MCF 10A (cell line): ENCODE data around the gene MED14. TPM values are rescaled to one million over a fixed set of nuclear protein-coding genes. Genes with fewer than 3 reads are reported as not detected.
"Not testable (repeated sequence)": the region's sequence is repeated elsewhere in the genome, so short reads cannot be mapped to it uniquely, and the experiment has no call there.

Source experiments
- BruUV-seq: library from RNA; stranded (reverse); fragments of 400-500 nt; replicated peaks from 2 replicates; lab custom pipeline; 2021; lab: Mats Ljungman, UMichigan
- CTCF ChIA-PET: fragments of 300-600 bp; sonication (Branson Sonifier 250); formaldehyde crosslinking; extraction: SDS; loops from one replicate; lab custom pipeline; 2021; ENCODE audit warnings: antibody characterized with exemption, inconsistent platforms; lab: Yijun Ruan, JAX
- POLR2A ChIA-PET: fragments of 300-600, 350-650 bp; sonication (Branson Sonifier 250); formaldehyde crosslinking; extraction: SDS; loops from one replicate; lab custom pipeline; 2020; ENCODE audit warnings: antibody characterized with exemption, inconsistent platforms; lab: Yijun Ruan, JAX
- DNase-seq: peaks from one replicate; pipeline ENCODE4 v3.0.0-alpha.2; 2018; ENCODE audit not compliant: unreplicated experiment
- H3K27ac Mint-ChIP-seq: one replicate; pipeline ENCODE4 v1.8.0; 2022; ENCODE audit warnings: mild to moderate bottlenecking, low read depth, mixed read lengths; ENCODE audit not compliant: unreplicated experiment
- H3K27me3 Mint-ChIP-seq: one replicate; pipeline ENCODE4 v1.8.0; 2022; ENCODE audit warnings: mixed read lengths; ENCODE audit not compliant: insufficient read depth, unreplicated experiment
- H3K36me3 Mint-ChIP-seq: one replicate; pipeline ENCODE4 v1.8.0; 2022; ENCODE audit warnings: mild to moderate bottlenecking, moderate library complexity, mixed read lengths; ENCODE audit not compliant: insufficient read depth, unreplicated experiment
- H3K4me1 Mint-ChIP-seq: one replicate; pipeline ENCODE4 v1.8.0; 2022; ENCODE audit warnings: mixed read lengths; ENCODE audit not compliant: insufficient read depth, unreplicated experiment
- H3K4me3 Mint-ChIP-seq: one replicate; pipeline ENCODE4 v1.8.0; 2022; ENCODE audit warnings: mild to moderate bottlenecking, moderate library complexity, mixed read lengths; ENCODE audit not compliant: unreplicated experiment
- H3K9me3 Mint-ChIP-seq: one replicate; pipeline ENCODE4 v1.8.0; 2022; ENCODE audit warnings: mixed read lengths; ENCODE audit not compliant: unreplicated experiment
- CTCF ChIP-seq: fragments of 200-600 bp; IDR thresholded peaks from one replicate; pipeline ENCODE4 v1.8.0; 2022; ENCODE audit warnings: antibody characterized with exemption, mild to moderate bottlenecking; ENCODE audit not compliant: unreplicated experiment
- intact Hi-C: fragments of 100-400 bp; cut with micrococcal nuclease; formaldehyde crosslinking; loops from 2 replicates; pipeline ENCODE4 v1.14.1; 2022
- total RNA-seq: library from RNA; stranded (reverse); gene quantifications from 2 replicates; pipeline ENCODE4 v1.2.3, GENCODE V29; 2022

MED14 gene
- total RNA-seq, 1 experiment from 2014 or later, result 36.4 TPM

- H3K27me3 Mint-ChIP-seq, result peaks cover 97% of the 10 kb centered on the region
- no peaks in the 10 kb centered on the region for H3K36me3 Mint-ChIP-seq
- no peaks in the 10 kb centered on the region for H3K4me1 Mint-ChIP-seq
- no peak overlapping the region for H3K27ac Mint-ChIP-seq
- no TSS peak for BruUV-seq
- no peak for TF ChIP-seq CTCF
- intact Hi-C loops, result loop anchor here (10.0 kb wide), 1 partner anchor 368 kb away; no protein-coding TSS in a partner anchor
- ChIA-PET POLR2A (no interaction called here), CTCF (interaction anchor here (0.6 to 1.0 kb wide), 2 partner anchors 11 to 369 kb away, joined by 3 to 4 read pairs; partner anchors contain the start of gene MED14)
- H3K9me3 Mint-ChIP-seq, result peaks cover 7% of the 10 kb centered on the region
- DNase-seq, result no peak
- H3K4me3 Mint-ChIP-seq, result no peak overlapping the region
Measured at GRCh38 chrX:40746521-40746920, 11.2 kb upstream of the MED14 start.

- Mint-ChIP-seq H3K27me3 (peaks cover 56% of the 10 kb centered on the region), H3K4me3 (peak overlapping the region; percentile 94), H3K4me1 (peaks cover 24% of the 10 kb centered on the region), H3K27ac (peak overlapping the region; percentile 96), H3K9me3 (no peaks in the 10 kb centered on the region), H3K36me3 (peaks cover 6% of the 10 kb centered on the region)
- no peak for TF ChIP-seq CTCF
- ChIA-PET POLR2A (interaction anchor here (1.1 to 2.5 kb wide), 9 partner anchors 9 to 355 kb away, joined by 3 to 20 read pairs (median 5); partner anchors contain the start of gene USP9X), CTCF (interaction anchor here (0.6 to 1.4 kb wide), 2 partner anchors 9 to 58 kb away, joined by 3 to 4 read pairs; no protein-coding TSS in a partner anchor)
- TSS peak; percentile 96 for BruUV-seq
- intact Hi-C loops, result loop anchor here (5.0 kb wide), 1 partner anchor 56 kb away; no protein-coding TSS in a partner anchor
- no peak for DNase-seq
Measured at GRCh38 chrX:40736170-40736505, 796 bp upstream of the MED14 start.

DNA sequence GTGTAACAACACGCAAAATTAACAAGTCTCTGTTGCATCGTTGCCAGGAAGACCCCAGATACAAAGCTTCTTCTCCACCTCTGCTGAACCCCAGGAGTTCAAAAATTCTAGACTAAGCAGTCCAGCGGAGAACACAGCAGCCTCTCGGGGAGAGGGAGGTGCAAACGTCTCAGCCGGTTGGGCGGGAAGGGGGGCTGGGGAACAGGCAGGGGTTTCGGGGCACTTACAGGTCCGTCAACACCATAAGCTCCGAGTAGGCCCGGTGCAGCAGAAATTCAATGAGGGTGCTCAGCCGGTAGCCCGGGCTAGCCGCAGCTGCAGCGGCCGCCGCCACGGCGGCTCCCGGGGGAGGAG lies 394 bp downstream of the MED14 start:
- peak; percentile 10 for DNase-seq
- BruUV-seq, result no TSS peak
- ChIA-PET POLR2A (interaction anchor here (0.8 to 2.5 kb wide), 12 partner anchors 8 to 381 kb away, joined by 3 to 20 read pairs (median 4); partner anchors contain the start of gene USP9X), CTCF (interaction anchor here (0.6 to 1.1 kb wide), 6 partner anchors 10 to 437 kb away, joined by 3 to 6 read pairs (median 3); no protein-coding TSS in a partner anchor)
- intact Hi-C loops, result loop anchor here (1.0 to 5.0 kb wide), 2 partner anchors 57 to 84 kb away; no protein-coding TSS in a partner anchor
- H3K36me3 Mint-ChIP-seq, result peaks cover 6% of the 10 kb centered on the region
- peak overlapping the region; percentile 94 for H3K4me3 Mint-ChIP-seq
- no peaks in the 10 kb centered on the region for H3K9me3 Mint-ChIP-seq
- H3K27me3 Mint-ChIP-seq, result peaks cover 52% of the 10 kb centered on the region
- H3K4me1 Mint-ChIP-seq, result peaks cover 24% of the 10 kb centered on the region
- no peak for TF ChIP-seq CTCF
- peak overlapping the region; percentile 16 for H3K27ac Mint-ChIP-seq

DNA sequence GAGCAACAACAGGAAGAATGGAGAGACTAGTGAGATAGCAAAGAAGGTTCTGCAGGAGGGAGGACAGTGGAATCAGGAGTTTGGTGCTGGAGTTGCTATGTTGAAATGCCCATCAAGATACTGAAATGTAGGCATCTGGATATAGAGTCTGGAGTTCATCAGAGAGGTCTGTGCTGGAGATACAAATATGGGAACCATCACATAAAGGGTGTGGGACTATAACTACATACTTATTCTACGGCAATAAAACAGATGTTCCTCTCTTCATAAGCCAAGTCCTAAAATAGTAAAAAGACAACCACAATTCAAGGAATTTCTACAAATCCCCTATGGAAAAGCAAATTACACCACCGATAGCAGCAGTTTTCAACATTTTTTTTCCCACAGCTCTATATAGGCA lies 1.6 kb downstream of the MED14 start:
- TF ChIP-seq CTCF, result no peak
- peaks cover 6% of the 10 kb centered on the region for H3K36me3 Mint-ChIP-seq
- CTCF ChIA-PET, result no interaction called here
- peak overlapping the region; percentile 94 for H3K4me3 Mint-ChIP-seq
- no peak overlapping the region for H3K27ac Mint-ChIP-seq
- BruUV-seq, result no TSS peak
- intact Hi-C loops, result no loop called here
- DNase-seq, result no peak
- peaks cover 19% of the 10 kb centered on the region for H3K4me1 Mint-ChIP-seq
- no peaks in the 10 kb centered on the region for H3K9me3 Mint-ChIP-seq
- peaks cover 53% of the 10 kb centered on the region for H3K27me3 Mint-ChIP-seq
- POLR2A ChIA-PET, result no interaction called here

GRCh38 chrX:40732499-40732898 lies 2.8 kb downstream of the MED14 start:
- H3K9me3 Mint-ChIP-seq, H3K4me3 Mint-ChIP-seq, H3K36me3 Mint-ChIP-seq, H3K27ac Mint-ChIP-seq, DNase-seq, BruUV-seq, intact Hi-C loops: not testable (repeated sequence)
- peaks cover 18% of the 10 kb centered on the region for H3K4me1 Mint-ChIP-seq
- peaks cover 58% of the 10 kb centered on the region for H3K27me3 Mint-ChIP-seq
- POLR2A ChIA-PET, result interaction anchor here (0.6 kb wide), 2 partner anchors 414 to 1794 kb away, joined by 3 to 4 read pairs; no protein-coding TSS in a partner anchor
- CTCF ChIA-PET, result interaction anchor here (0.7 kb wide), 1 partner anchor 81 kb away, joined by 3 read pairs; no protein-coding TSS in a partner anchor
